GM12872 (cell line): ENCODE results near the gene AHDC1.

ENCODE experiments used
- TF ChIP-seq, protein P1 (sequence below): IDR thresholded peaks from 3 replicates; pipeline ENCODE4 v1.5.1; 2011; ENCODE audit warnings: low read depth, mild to moderate bottlenecking, low read length, moderate library complexity; ENCODE audit not compliant: insufficient read depth

Gene AHDC1

DNA sequence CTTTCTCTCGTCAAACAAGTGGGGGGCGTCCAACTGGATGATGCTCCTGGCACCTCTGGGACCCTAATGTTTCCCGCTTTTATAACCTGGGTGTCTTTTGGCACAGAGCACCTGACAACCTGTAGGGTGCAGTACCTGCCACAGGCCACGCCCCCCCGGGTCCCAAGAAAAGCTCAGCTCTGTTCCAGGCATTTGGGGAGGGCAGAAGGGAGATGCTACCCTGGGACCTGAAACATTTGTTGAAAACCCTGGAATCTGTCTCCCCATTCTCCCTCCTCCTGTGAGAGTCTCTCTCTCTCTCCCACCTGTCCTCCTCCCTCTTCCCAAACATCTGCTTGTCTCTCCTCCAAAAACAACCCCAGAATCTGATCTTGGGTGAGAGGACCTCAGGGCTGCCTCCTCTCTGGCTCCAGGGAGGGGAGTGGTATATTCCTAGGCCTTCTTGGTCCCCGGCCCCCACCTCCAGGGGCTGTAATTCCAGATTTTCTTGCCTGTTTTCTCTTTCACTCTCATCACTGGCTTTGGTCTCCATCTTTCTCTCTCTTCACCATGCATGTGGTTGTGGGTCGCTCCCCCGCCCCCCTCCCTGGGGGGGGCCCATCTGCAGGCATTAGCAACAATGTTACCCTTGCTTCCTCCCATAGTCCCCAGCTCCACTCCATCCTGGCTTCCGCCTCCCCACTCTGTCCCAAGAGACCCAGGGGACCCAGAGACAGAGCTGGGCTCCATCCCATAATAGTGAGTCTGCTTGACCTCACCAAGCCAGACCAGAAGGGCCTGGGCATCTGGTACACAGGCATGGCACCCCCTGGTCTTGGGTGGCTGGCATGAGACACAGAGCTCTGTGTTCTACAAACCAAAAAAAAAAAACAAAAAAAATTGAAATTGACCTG lies 4.1 kb downstream of the AHDC1 start:
- TF ChIP-seq, protein P1, sequence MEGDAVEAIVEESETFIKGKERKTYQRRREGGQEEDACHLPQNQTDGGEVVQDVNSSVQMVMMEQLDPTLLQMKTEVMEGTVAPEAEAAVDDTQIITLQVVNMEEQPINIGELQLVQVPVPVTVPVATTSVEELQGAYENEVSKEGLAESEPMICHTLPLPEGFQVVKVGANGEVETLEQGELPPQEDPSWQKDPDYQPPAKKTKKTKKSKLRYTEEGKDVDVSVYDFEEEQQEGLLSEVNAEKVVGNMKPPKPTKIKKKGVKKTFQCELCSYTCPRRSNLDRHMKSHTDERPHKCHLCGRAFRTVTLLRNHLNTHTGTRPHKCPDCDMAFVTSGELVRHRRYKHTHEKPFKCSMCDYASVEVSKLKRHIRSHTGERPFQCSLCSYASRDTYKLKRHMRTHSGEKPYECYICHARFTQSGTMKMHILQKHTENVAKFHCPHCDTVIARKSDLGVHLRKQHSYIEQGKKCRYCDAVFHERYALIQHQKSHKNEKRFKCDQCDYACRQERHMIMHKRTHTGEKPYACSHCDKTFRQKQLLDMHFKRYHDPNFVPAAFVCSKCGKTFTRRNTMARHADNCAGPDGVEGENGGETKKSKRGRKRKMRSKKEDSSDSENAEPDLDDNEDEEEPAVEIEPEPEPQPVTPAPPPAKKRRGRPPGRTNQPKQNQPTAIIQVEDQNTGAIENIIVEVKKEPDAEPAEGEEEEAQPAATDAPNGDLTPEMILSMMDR: 0 out of 3 replicates have a peak, but pooled peaks have one; percentile 13

DNA sequence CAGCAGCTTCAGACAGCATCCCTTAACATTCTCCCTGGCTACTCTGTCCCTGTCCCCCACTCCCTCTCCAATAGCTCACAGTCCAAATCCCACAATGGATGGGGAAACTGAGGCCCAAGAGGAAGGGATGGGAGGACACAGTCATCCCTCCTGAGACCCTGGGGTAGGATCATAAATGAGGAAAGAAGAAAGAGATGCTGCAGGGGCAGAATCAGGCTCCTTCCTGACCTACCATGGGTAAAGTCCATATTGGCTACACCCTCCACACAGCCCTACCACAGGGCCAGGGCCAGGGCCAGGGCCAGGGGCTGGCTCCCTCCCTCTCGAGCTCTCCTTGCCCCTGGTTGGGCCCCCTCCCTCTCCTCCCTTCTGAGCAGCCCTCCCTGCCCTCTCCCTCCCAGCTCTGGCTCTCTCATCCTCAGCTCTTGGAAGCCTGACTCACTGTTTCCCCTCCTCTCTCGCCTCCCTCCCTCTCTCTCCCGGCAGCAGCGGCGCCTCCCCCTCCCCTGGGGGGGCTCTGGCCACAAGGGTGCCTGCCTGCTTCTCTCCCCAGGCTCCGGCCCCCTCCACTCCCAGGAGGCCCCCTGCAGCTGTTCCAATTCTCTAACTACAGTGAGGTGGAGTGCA lies 4.9 kb downstream of the AHDC1 start:
- TF ChIP-seq, protein P1: no peak

DNA sequence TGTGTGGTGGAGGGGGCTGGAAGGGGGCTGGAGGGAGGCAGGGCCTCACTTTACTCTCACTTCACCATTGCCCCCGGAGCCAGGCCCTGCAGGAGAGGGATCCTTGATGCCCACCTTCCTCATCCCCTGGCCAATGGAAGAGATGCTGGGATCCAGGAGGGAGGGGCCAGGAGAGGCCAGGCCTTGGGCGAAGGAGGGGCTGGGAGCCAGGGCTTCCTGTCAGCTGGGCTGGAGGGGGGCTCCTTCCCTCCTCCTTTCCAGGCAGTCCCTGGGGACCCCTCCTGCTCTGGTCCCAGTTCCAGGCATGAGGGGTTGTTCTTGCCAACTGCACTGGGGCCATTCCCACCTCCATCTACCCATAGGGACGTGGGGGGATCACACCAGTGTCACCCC lies 5.7 kb downstream of the AHDC1 start:
- TF ChIP-seq, protein P1: no peak

DNA sequence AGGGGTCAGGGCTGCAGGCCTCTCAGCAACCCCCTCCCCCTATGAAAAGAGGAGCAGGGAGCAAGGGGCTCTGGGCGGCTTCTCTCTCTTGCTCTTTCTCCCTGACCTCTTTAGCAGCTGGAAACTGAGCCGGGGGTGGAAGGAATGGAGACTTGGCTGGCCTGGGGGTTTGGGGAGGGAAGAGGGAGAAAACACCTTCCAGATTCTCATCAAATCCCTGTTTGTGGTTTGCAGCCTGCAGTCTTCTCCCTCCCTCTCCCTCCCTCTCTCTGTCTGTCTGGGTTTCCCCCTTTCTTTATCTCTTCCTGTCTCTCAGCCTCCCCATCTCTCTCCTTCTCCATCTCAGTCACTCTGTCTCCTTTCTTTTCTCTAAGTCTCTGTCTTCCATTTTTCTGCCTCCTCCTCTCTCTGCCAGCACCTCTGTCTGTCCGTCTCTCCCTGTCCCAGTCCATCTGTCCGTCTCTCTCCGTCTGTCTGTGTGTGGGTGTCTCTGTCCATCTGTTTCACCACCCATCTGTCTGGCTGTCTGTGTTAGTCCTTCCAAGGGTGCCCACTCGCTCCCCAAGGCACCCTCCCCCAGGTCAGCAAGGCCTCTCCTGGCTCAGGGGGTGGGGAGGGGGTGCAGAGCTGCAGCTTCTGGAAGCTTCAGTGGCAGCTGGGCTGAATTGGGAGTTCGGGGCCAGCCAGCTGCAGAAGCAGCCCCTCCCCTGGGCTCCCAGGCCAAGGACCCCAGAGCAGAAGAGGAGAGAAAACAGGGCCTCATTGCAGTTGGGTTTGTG lies 6.2 kb downstream of the AHDC1 start:
- TF ChIP-seq, protein P1: no peak

DNA sequence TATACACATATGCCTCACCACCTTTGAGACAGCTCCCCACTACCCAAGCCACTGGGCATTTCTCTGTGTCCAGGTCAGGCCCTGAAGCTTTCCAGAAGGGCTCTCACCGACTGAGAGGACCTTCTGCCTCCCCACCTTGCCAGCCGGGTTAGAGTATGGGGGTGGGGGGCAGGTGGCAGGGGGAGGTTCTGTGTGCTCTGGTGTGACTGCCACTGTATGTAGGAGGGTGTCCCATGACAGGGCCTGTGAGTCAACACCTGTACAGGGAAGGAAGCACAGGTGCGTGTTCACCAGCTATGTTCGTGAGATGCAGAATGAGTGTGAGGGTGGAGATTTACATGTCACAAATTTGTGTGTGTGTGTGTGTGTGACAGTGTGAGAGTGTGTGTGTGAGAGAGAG lies 7.0 kb downstream of the AHDC1 start:
- TF ChIP-seq, protein P1: no peak

DNA sequence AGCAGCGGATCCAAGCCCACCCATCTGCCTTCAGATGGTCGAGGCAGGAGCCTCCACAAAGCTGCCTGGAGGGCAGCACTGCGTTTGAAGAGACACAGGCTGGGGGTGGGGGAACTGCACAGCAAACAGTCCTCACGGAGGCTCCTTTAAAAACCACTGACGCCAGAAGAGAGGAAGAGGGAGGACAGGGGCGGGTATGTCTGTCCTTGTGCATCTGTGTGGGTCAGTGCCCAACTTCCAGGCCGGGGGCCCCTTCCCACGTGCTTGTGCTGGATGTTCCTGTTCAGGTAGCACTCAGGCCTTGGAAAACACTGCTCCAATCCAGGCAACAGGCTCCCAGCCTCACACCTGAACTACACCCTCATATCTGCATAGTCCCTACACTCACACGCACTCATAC lies 7.7 kb downstream of the AHDC1 start:
- TF ChIP-seq, protein P1: no peak

DNA sequence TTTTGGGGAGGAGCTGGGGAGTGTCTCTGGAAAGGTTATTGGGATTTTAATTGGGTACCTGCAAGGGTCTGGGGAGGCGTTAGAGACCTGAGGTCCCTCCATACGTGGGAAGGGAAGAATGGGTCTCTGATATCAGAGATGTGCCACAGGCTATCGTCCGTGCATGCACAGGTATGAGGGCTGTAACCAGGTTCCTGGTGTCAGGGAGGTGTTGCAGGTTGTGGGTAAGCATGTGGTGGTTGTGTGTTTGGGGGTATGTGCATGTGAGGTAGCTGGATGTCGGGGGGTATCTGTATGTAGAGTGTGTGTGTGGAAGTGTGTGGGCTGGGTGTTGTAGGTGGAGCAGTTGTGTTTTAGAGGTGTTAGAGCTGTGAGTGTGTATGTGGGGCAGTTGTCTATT lies 8.3 kb downstream of the AHDC1 start:
- TF ChIP-seq, protein P1: no peak
